HUES64 (cell line): ENCODE results near the gene DNAH3.
"Not testable (repeated sequence)": the region's sequence is repeated elsewhere in the genome, so short reads cannot be mapped to it uniquely, and the experiment has no call there.

Source experiments
- H3K27ac ChIP-seq: 2 replicates; pipeline ENCODE4 v1.7.0; 2013; ENCODE audit warnings: low read depth, low read length, inconsistent platforms
- H3K27me3 ChIP-seq: 2 replicates; pipeline ENCODE4 v1.6.1; 2013; ENCODE audit warnings: mild to moderate bottlenecking, low read length; ENCODE audit not compliant: insufficient read depth
- H3K36me3 ChIP-seq: 2 replicates; pipeline ENCODE4 v1.6.1; 2013; ENCODE audit warnings: mild to moderate bottlenecking, low read length; ENCODE audit not compliant: insufficient read depth
- H3K4me1 ChIP-seq: 2 replicates; pipeline ENCODE4 v1.6.1; 2013; ENCODE audit warnings: mild to moderate bottlenecking, low read length, moderate library complexity; ENCODE audit not compliant: insufficient read depth
- H3K4me3 ChIP-seq: 2 replicates; pipeline ENCODE4 v1.5.1; 2013; ENCODE audit warnings: mild to moderate bottlenecking, low read length, moderate library complexity
- H3K9ac ChIP-seq: 2 replicates; pipeline ENCODE4 v1.6.1; 2013; ENCODE audit warnings: mild to moderate bottlenecking, low read depth, low read length
- H3K9me3 ChIP-seq: 2 replicates; pipeline ENCODE4 v1.6.1; 2013; ENCODE audit warnings: low read depth, low read length; ENCODE audit not compliant: insufficient read depth
- WGBS: fragments of 150-250, 120-280 bp; methylation state at CpG from one replicate; pipeline ENCODE4 v1.1.7; 2013; ENCODE audit warnings: missing lambda C conversion rate; 5-methylcytosine and 5-hydroxymethylcytosine counted together

Gene DNAH3

DNA sequence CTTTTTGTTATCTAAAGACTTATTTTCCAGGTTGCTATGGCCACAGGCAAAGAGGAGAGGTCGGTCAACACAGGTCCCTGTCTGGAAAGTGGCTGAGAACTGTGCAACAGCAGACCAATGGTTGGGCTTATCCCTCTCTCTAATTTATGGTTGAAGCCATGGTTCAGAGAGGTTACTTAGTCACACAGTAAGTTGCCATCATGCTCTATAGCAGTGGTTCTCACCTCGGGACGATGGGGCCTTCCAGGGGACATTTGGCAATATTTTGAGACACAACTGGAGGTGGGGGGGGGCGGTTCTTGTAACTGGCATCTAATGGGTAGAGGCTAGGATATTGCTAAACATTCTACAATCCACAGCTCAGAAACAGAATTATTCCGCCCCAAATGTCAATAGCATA is 7.0 kb upstream of the DNAH3 start:
- Histone ChIP-seq H3K27me3 (peaks cover 10% of the 10 kb centered on the region), H3K9me3 (no peaks in the 10 kb centered on the region), H3K4me3 (no peak overlapping the region; the same call in 1 of the 2 replicates), H3K4me1 (peaks cover 5% of the 10 kb centered on the region; the same call in 1 of the 2 replicates), H3K27ac (no peak overlapping the region), H3K36me3 (peaks cover 23% of the 10 kb centered on the region), H3K9ac (no peak overlapping the region)
- 84% methylated on average over 4 of the region's 5 CpGs for WGBS

DNA sequence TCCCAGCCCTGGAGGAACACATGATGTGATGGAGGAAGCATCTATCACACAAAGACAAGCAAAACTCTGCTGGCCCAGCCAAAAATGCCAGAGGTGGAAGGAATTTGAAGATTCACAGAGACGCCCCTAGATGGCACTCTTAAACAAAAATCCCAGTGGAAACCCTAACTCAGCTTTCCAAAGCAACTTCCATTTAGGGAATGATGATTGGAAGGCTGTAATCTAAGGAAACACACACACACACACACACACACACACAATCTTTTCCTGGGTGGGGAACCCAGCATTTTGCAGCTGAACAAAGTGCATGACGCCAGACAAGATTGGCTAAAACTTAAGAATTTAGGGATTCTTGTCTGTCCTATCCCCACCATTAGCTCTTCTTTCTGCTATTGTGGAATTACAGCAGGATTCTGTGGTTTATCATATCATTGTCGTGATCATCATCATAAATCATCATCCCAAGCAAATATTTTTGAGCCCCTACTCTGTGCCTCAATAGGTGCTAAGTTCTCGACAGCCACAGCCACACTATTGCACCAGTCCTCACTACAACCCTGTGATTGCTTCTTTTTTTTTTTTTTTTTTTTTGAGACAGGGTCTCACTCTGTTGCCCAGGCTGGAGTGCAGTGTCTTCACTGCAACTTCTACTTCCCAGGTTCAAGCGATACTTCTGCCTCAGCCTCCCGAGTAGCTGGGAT is 6.3 kb upstream of the DNAH3 start:
- Histone ChIP-seq H3K4me1 (peaks cover 5% of the 10 kb centered on the region; the same call in 1 of the 2 replicates), H3K27ac (no peak overlapping the region), H3K9me3 (no peaks in the 10 kb centered on the region), H3K4me3 (no peak overlapping the region), H3K9ac (no peak overlapping the region), H3K36me3 (peaks cover 15% of the 10 kb centered on the region), H3K27me3 (peaks cover 10% of the 10 kb centered on the region)
- WGBS, result 58% methylated on average over 6 of the region's 6 CpGs

DNA sequence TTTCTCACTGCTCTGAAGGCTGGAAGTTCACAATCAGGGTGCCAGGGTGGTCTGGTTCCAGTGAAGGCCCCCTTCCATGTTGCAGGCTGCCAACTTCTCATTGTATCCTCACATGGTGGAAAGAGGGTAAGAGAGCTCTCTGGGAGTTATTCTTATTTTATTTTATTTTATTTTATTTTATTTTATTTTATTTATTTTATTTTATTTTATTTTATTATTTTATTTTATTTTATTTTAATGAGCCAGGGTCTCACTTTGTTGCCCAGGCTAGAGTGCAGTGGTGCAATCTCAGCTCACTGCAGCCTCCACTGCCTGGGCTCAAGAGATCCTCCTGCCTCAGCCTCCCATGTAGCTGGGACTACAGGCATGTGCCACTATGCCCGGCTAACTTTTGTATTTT is 5.4 kb upstream of the DNAH3 start:
- H3K4me3 ChIP-seq, H3K4me1 ChIP-seq, H3K9me3 ChIP-seq, H3K36me3 ChIP-seq, H3K27ac ChIP-seq, H3K9ac ChIP-seq: not testable (repeated sequence)
- 78% methylated on average over 1 of the region's 1 CpG for WGBS
- peaks cover 10% of the 10 kb centered on the region for H3K27me3 ChIP-seq

DNA sequence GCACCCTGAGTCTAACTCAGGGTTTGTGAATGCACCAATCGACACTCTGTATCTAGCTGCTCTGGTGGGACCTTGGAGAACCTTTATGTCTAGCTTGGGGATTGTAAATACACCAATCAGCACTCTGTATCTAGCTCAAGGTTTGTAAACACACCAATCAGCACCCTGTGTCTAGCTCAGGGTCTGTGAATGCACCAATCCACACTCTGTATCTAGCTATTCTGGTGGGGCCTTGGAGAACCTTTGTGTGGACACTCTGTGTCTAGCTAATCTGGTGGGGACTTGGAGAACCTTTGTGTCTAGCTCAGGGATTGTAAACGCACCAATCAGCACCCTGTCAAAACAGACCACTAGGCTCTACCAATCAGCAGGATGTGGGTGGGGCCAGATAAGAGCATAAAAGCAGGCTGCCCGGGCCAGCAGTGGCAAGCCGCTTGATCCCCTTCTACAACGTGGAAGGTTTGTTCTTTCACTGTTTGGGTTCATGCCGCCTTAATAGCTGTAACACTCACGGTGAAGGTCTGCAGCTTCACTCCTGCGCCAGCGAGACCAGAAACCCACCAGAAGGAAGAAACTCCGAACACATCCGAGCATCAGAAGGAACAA is 2.6 kb upstream of the DNAH3 start:
- not testable (repeated sequence) for H3K36me3 ChIP-seq, H3K27me3 ChIP-seq, H3K9ac ChIP-seq, H3K4me3 ChIP-seq, H3K4me1 ChIP-seq, H3K27ac ChIP-seq, H3K9me3 ChIP-seq
- WGBS, result 95% methylated on average over 11 of the region's 11 CpGs

DNA sequence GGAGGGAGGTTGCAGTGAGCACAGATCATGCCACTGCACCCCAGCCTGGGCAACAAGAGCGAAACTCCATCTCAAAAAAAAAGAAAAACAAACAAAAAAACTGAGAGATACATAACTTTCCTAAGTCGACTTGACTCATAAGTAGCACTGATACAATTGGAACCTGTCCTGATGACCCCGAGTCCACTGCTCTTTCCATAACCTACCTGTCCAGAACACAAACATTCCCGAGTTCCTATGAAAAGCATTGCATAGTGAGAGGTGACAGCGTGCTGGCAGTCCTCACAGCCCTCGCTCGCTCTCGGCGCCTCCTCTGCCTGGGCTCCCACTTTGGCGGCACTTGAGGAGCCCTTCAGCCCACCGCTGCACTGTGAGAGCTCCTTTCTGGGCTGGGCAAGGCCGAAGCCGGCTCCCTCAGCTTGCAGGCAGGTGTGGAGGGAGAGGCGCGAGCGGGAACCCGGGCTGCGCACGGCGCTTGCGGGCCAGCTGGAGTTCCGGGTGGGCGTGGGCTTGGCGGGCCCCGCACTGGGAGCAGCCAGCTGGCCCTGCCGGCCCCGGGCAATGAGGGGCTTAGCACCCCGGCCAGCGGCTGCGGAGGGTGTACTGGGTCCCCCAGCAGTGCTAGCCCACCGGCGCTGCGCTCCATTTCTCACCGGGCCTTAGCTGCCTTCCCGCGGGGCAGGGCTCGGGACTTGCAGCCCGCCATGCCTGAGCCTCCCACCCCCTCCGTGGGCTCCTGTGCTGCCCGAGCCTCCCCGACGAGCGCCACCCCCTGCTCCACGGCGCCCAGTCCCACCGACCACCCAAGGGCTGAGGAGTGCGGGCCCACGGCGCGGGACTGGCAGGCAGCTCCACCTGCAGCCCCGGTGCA is 1.7 kb upstream of the DNAH3 start:
- WGBS, result 96% methylated on average over 51 of the region's 51 CpGs
- H3K4me1 ChIP-seq, H3K27me3 ChIP-seq, H3K9ac ChIP-seq, H3K36me3 ChIP-seq, H3K27ac ChIP-seq, H3K4me3 ChIP-seq, H3K9me3 ChIP-seq: not testable (repeated sequence)

DNA sequence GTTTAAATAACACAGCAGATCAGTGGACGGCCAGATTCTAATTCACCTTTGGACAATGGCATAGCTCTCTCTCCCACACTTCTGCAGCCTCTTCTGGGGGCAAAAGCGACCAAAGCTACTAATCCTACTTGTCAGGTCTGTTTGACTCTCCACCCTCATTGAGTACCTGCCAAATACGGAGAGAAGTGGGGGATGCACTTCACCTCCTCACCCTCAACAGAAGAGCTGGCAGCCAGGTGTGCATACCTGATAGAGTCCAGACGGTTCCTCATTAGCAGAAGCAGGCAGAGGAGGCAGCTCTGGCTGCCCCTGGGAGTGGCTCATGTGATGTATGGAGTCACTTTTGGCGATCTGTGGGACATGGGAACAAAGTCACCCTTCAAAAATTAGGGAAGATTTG is 4.9 kb downstream of the DNAH3 start:
- H3K27me3 ChIP-seq, result no peaks in the 10 kb centered on the region

DNA sequence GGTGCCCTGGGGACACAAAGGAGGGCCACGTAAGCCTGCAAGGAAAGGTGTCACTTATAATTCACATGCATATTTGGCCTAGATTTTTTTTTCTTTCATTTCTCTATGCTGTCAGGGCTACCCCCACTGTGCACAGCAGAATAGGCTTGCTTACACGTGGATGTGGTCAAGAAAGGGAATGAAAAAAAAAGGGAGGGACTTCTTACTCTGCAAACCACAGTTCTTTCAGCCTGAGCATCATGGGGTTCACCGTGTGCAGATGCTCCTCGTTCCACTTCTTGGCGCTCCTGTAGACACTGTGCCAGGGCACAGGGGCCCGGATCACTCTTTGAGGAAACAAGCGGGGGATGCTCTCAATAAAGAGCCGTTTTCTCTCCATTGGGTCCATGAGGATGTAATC is 16.6 kb downstream of the DNAH3 start:
- Histone ChIP-seq H3K9me3 (no peaks in the 10 kb centered on the region), H3K9ac (no peak overlapping the region), H3K4me3 (no peak overlapping the region), H3K27me3 (no peaks in the 10 kb centered on the region), H3K4me1 (peaks cover 4% of the 10 kb centered on the region; the same call in 1 of the 2 replicates), H3K36me3 (no peaks in the 10 kb centered on the region), H3K27ac (no peak overlapping the region)
- 87% methylated on average over 7 of the region's 8 CpGs for WGBS

More for the DNA sequence above, 4.9 kb downstream of the DNAH3 start:
- WGBS, result 87% methylated on average over 5 of the region's 5 CpGs
- Histone ChIP-seq H3K9ac (no peak overlapping the region), H3K27ac (no peak overlapping the region), H3K4me1 (no peaks in the 10 kb centered on the region), H3K9me3 (peaks cover 8% of the 10 kb centered on the region; the same call in 1 of the 2 replicates), H3K36me3 (no peaks in the 10 kb centered on the region), H3K4me3 (no peak overlapping the region)

DNA sequence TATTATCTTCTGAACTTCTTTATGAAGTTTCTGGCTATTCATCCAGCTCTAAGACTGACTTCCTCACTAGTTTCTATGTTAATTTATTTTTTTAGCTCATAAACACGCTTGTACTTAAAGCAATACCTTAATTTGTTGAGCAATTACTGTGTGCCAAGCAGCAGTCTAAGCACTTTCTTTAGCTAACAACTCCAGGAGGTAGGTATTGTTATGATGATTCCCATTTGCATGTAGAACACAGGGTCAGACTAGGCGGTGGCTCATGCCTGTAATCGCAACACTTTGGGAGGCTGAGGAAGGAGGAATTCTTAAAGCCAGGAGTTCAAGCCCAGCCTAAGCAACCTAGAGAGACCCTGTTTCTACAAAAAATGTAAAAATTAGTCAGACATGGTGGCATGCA is 19.8 kb downstream of the DNAH3 start:
- WGBS, result 67% methylated on average over 3 of the region's 3 CpGs
- no peaks in the 10 kb centered on the region for H3K9me3 ChIP-seq
- peaks cover 4% of the 10 kb centered on the region; the same call in 1 of the 2 replicates for H3K4me1 ChIP-seq
- no peak overlapping the region for H3K4me3 ChIP-seq
- H3K27ac ChIP-seq, result no peak overlapping the region
- no peak overlapping the region for H3K9ac ChIP-seq
- H3K36me3 ChIP-seq, result no peaks in the 10 kb centered on the region
- H3K27me3 ChIP-seq, result no peaks in the 10 kb centered on the region

DNA sequence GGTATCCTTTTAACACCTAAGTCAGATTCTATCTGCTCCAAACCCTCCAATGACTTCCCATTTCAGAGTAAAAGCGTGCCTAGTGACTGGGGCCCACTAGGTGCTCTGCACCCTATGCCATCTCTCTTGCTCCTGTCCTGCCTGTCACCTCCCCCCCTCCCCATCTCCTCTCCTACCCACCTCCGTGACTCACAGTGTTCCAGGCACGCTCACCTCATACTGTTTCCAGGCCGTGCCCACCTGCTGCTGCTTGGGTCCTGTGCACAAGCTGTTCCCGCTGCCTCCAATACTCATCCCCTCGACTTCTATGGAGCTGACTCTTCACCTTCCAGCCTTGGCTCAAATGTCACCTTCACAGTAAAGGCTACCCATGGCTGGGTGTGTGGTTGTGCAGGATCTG is 21.7 kb downstream of the DNAH3 start:
- no peaks in the 10 kb centered on the region for H3K9me3 ChIP-seq
- H3K27ac ChIP-seq, result no peak overlapping the region
- 90% methylated on average over 6 of the region's 6 CpGs for WGBS
- H3K27me3 ChIP-seq, result no peaks in the 10 kb centered on the region
- H3K4me1 ChIP-seq, result peaks cover 4% of the 10 kb centered on the region; the same call in 1 of the 2 replicates
- H3K9ac ChIP-seq, result no peak overlapping the region
- H3K4me3 ChIP-seq, result no peak overlapping the region
- no peaks in the 10 kb centered on the region for H3K36me3 ChIP-seq

DNA sequence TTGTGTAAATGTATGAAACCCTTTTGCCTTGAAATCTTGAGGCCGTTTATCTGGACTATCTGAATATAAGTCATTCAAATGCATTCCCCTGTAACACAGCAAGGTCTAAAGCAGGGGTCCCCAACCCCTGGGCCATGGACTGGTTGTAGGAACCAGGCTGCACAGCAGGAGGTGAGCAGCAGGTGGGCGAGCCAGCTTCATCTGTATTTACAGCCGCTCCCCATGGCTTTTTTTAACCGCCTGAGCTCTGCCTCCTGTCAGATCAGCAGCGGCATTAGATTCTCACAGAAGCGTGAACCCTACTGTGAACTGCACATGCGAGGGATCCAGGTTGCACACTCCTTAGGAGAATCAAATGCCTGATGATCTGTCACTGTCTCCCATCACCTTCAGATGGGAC is 24.1 kb downstream of the DNAH3 start:
- no peak overlapping the region for H3K4me3 ChIP-seq
- 40% methylated on average over 7 of the region's 7 CpGs for WGBS
- no peaks in the 10 kb centered on the region for H3K27me3 ChIP-seq
- H3K4me1 ChIP-seq, result peaks cover 4% of the 10 kb centered on the region; the same call in 1 of the 2 replicates
- no peaks in the 10 kb centered on the region for H3K9me3 ChIP-seq
- H3K36me3 ChIP-seq, result no peaks in the 10 kb centered on the region
- no peak overlapping the region for H3K27ac ChIP-seq
- no peak overlapping the region for H3K9ac ChIP-seq

DNA sequence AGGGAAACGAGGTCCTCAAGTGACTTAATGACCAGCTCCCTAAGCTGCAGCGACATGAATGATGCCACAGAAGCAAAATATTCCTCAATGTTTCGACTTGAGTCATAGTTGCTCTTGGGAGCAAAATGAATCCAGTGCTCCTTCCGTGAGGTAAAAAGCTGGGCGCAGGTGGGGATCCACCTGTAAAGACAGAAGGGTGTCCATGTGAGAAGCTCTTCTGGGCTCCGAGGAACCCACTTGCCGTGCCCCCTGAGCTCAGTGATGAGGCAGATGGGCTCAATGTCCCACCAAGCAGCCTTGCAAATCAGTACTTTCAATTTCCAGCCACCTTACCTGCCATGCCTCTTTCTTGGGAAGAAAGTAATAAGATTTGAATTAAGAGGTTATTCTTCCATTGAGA is 25.5 kb downstream of the DNAH3 start:
- Histone ChIP-seq H3K36me3 (no peaks in the 10 kb centered on the region), H3K9me3 (no peaks in the 10 kb centered on the region), H3K27ac (no peak overlapping the region), H3K9ac (no peak overlapping the region), H3K4me3 (no peak overlapping the region), H3K27me3 (no peaks in the 10 kb centered on the region), H3K4me1 (no peaks in the 10 kb centered on the region)
- 96% methylated on average over 7 of the region's 7 CpGs for WGBS
